ELR (cell line): Measurements from ENCODE around the gene CUL4A.
"Not testable (repeated sequence)": the region's sequence is repeated elsewhere in the genome, so short reads cannot be mapped to it uniquely, and the experiment has no call there.

Experiments used
- DNase-seq: peaks from one replicate; pipeline ENCODE4 v3.0.0-alpha.2; 2015; ENCODE audit warnings: low read depth

Gene CUL4A

DNA sequence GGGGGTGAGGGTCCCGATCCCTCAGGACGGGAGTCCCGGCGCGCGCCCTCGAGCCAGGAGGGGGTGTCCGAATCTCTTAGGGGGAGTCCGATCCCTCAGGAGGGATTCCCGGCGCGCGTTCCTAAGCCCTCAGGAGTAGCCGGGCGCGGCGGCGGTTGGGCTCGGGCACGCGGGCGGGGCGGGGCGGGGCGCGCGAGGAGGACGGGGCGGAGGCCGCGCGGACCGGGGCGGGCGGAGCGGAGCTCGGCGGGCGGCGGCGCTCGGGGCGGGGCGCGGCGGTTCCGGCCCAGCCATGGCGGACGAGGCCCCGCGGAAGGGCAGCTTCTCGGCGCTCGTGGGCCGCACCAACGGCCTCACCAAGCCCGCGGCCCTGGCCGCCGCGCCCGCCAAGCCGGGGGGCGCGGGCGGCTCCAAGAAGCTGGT, at the start of gene CUL4A:
Gene CUL4A, plus strand, starts transcription at position 278 of the 423 bp plus-strand sequence. Its CDS starts 15 bp downstream, at position 293.
- DNase-seq = peak; percentile 87

DNA sequence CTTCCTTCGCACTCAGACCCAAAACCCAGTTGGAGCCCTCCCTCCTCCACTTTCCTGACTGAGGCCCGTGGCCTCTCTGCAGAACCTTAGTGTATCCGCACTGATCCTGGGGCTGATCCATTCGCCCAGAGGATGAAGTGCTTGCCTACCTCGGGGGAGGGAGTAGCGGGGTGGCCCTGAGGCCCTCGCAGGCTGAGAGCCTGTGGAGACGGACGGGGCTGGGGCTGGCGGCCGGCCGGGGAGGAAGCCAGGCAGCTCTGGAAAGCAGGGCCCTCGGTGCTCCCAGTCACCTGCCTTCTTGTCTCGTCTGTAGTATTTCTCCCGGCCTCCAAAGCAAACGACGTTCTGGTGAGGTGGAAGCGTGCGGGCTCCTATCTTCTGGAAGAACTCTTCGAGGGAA, 49.7 kb upstream of the CUL4A start:
- DNase-seq = no peak

DNA sequence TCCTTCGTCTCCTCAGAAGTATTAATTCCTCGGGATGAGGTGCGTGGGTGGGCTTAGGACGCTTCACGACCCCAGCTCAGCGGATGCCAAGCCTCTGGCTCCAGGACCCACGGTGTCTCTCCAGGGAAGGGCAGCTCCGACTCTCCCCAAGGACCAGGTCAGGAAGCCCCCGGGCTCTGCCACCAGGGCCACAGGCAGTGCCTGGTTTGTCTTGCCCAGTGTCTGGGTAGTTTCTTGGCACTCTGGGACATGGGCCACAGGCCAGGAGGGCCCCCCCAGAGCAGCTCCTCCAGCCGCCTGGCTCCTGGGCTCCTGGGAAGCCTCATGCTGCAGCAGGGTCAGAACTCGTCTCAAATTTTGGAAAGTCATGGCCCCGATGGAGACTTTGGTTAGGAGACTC, 48.4 kb upstream of the CUL4A start:
- DNase-seq = no peak

DNA sequence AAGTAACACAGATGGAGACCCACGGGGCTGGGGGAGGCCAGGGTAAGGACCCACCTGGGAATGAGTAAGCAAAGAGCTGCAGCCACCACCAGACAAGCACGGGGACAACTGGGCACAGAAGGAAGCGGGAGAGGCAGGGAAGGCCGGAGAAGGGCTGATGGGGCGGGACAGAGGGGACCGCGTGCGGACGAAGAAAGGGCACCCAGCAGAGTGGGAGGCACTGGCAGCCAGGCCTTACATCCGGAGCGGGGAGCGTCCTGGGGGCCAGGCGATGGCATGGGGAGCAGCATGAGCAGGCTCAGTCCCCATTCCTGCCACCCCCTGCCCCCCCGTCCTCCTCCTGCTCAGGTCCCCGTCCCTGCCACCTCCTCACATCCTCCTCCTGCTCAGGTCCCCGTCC, 48.0 kb upstream of the CUL4A start:
- no peak for DNase-seq

DNA sequence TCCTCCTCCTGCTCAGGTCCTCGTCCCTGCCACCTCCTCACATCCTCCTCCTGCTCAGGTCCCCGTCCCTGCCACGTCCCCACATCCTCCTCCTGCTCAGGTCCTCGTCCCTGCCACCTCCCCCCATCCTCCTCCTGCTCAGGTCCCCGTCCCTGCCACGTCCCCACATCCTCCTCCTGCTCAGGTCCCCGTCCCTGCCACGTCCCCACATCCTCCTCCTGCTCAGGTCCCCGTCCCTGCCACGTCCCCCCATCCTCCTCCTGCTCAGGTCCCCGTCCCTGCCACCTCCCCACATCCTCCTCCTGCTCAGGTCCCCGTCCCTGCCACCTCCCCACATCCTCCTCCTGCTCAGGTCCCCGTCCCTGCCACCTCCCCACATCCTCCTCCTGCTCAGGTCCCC, 47.4 kb upstream of the CUL4A start:
- DNase-seq = not testable (repeated sequence)

DNA sequence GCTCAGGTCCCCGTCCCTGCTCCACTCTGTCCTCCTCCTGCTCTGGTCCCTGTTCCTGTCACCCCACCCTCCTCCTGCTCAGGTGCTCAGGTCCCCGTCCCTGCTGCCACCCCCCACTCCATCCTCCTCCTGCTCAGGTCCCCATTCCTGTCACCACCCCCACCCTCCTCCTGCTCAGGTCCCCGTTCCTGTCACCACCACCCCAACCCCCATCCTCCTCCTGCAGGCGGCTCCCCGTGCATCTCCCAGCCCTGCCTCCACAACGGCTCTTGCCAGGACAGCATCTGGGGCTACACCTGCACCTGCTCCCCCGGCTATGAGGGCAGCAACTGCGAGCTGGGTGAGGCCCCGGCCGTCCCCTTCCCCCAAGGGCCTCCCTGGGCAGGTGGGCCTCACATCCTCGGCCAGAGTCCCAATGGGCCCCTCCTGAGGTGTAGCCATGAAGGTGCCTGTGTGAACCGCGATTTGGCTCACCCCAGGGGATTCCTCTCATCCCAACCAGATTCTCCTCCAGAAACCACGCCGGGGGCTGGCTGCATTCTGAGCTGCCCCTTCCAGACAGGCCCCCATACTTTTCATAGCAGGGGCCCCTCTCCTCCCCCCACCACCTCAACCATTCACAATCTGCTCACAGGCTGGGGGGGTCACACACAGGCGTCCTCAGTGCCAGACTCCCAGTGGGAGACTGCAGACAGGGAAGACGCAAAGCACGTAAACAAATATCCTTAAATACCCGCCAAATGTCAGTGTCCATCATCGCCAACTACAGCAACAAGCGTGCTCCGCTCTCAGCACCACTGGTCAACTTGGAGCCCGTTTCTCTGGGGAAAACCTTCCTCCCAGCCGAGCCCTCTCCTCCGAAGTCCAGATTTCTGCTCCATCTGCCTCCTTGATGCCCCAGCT, 46.4 kb upstream of the CUL4A start:
- no peak for DNase-seq

DNA sequence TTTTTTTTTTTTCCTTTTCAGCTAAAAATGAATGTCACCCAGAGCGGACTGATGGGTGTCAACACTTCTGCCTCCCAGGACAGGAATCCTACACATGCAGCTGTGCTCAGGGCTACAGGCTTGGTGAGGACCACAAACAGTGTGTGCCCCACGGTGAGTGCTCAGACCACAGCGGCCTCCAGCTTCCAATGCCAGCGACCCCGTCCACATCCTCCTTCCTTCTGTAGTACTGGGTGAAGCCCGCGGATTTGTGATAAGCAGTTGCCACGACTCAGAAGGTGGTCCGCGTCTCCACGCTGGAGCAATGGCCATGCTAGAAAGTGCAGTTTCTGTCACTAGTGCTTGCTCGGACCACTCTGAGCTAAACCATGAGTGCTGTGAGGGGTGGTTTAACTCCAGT, 44.9 kb upstream of the CUL4A start:
- DNase-seq = no peak

DNA sequence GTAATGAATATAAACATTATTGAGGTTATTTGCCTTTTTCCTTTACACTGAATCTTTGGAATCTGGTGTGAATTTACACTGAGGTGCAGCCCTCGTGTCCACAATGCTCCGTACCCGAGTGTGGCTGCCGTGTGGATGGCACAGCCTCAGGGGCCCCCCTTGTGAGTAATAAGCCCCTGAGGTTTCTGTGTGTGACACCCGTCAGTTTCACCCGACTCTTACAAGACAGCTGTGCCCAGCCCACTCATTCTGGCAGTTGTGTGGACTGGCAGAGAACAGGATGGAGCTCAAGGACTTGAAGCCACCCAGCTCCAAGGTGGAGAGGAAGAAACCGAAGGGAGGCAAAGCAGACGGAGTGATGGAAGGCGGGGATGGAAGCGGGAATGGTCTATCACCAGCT, 43.1 kb upstream of the CUL4A start:
- no peak for DNase-seq

DNA sequence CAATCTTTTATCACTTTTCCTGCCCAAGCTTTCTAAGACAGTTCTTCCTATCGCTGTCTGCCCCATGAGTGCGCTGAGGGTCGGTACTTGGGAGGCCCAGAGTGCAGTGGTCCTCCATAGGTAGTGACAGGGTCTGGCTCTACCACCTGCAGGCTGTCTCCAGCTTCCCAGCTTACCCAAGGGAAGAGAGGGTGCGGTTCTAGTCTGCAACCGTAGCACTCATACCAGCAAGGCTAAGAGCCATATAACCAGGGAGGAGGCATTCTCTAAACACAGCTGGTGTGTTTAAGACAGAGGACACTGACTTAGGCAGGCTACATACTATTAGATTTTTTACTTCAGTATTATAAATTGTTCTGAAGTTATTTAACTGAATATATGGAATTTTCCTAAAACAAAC, 42.7 kb upstream of the CUL4A start:
- DNase-seq = no peak

DNA sequence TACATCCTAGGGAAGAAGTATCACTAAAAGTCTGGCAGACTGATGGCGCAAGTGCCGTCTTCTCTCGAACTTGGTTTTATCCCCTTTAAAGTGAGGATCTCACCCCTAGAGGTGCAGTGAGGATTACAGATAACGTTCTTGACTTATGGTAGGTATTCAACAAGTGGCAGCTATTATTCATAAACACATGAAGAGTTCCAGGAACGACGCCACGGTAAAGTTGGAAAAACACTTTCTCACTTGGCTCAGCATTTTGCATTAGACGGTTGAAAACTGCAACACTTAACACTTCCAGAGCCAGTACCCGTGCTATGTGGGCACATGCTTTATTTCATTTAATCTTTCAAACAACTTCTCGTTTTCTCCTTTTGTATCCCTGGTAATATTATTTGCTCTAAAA, 42.3 kb upstream of the CUL4A start:
- DNase-seq = no peak

DNA sequence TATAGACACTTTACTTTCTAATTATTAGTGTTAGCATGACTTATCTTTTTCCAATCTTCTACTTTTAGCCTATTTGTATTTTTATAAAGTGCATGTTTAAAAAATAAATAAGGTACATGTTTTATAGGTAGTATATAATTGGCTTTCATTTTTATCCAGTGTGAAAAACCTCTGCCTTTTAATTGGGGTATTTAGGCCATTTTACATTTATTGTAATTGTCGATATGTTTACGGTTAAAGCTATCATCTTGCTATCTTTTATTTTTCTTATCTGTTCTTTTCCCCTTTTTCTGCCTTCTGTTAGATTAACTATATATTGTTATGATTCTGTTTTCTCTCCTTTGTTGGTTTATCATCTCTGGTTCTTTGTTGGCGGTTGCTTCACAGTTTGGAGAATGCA, 41.8 kb upstream of the CUL4A start:
- DNase-seq = no peak

DNA sequence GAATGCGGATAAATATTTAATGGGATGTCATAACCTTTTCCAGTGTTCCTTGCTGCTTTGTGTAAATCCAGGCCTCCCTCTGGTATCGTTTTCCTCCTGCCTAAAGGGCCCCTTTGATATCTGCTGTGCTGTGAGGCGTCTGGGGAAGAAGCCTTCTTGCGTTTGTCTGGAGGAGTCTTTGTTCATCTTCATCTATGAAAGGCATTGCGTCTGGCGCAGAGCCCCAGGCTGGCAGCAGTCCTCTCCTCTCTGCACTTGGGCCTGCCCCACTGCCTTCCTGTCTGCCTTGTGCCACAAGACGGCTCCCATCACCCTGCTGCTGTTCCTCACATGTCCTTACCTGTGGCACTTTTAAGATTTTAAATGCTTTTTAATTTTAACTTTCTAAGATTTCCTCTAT, 41.2 kb upstream of the CUL4A start:
- no peak for DNase-seq

DNA sequence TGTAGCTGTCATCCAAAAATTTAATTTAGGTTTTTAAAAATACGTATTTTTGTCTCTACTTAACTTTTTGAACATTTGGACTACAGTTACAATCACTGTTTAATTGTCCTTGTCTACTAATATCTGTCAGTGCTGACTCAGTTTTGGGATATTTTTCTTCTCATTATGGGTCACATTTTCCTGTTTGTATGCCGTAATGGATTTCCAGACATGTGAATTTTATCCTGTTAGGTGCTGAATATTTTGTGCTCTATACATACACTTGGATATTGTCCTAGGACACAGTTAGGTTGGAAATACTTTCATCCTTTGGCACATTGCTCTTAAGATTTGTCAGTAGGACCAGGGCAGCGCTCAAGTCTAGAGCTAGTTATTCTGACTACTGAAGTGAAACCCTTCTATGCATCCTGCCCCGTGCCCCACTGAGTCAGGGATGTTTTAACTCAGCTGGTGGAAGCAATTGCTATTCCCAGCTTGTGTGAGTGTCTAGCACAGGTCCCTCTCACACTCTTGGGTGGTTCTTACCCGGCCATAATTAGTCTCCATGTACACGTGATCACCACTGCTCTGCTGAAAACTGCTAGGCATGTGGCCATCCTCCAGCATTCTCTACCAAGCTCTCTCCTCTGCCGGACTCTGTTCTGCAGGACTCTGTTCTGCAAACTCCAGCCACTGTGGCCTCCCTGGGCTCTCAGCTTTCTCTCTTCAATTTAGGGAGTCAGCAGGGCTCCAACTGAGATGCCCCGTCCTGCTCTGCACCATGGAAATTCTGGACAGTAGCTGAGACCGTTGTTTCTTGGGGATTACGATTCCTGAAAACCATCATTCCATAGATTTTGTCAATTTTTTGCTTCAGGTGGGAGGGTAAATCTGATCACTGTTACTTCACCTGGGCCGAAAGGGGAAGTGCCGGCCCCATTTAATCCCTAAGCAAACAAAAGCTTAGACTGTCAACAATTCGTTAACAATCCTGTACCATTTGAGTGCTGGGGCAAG, 39.8 kb upstream of the CUL4A start:
- no peak for DNase-seq

DNA sequence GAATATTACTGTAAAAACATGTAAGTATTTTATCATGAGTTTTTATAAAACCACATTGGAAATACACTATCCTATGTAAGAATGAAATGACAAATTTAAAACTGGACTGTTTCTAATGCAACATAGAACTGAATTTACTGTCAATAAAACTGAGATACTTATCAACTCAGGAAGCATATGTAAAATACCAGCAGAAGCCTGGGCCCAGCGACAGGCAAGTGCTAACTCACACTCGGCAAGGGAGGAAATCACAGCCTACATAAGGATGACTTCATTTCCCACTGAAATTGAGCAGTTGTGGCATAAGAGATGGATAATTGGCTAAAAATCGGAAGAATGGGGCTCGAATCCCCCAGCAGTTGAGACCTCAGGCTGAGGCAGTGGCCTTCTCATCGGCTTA, 38.9 kb upstream of the CUL4A start:
- DNase-seq = no peak

DNA sequence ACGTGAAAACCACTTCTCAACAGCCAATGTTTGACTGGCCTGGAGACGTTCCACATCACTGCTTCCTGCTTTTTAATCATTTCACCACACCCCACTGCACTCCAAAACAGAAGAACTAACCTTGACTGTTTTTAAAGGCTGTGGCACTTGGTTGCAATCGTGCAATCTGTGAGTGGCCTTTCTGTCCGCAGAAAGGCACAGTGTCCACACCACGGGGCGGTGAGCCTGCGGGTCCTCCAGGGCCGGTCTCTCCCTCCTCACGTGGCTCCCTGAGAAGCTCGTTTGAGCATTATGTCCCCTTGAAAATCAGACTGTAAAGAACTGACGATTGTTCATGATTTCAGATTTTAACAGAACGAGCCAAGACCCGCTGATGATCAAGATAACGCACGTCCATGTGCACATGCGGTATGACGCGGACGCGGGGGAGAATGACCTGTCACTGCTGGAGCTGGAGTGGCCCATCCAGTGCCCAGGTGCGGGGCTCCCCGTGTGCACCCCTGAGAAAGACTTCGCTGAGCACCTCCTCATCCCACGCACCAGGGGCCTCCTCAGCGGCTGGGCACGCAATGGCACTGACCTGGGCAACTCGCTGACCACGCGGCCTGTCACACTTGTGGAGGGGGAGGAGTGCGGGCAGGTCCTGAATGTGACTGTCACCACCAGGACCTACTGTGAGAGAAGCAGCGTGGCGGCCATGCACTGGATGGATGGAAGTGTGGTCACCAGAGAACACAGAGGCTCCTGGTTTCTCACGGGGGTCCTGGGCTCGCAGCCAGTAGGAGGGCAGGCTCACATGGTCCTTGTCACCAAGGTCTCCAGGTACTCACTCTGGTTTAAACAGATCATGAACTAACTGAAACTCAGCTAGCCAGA, 37.9 kb upstream of the CUL4A start:
- DNase-seq = no peak

DNA sequence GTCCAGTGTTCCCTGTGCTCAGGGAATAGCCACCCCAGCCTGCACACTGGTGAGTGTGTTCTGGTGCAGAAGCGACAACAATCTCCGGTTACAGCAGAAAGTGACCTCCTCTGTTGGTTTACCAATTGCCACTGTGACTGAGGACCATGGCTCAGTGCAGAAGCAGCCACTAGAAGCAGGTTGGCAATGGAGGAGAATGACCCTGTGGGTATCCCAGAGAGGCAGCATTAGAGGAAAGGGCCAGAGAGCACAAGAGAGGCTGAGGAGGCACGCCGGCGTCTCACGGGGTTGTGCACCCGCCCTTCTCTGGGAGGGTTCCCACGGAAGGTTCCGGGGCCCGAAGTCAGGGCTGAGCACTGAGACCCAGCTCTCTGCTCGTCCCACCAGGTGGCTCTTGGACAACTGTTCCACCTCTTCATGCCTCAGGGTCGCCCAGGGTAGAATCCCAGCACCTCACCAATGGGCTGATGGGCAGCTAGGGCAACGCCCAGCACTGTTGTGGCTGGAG, 36.9 kb upstream of the CUL4A start:
- DNase-seq = no peak

DNA sequence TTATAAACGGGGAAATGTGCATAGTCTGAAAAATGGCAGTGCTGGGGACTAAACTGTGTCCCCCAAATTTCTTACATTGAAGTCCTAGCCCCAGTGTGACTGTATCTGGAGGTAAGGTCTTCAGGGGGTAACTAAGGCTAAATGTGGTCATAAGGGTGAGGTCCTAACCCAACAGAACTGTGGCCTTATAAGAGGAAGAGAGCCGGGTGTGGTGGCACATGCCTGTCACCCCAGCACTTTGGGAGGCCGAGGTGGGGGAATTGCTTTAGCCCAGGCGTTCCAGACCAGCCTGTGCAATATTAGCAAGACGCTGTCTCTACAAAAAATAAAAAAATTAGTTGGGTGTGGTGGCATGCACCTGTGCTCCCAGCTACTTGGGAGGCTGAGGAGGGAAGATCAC, 33.1 kb upstream of the CUL4A start:
- DNase-seq = no peak

DNA sequence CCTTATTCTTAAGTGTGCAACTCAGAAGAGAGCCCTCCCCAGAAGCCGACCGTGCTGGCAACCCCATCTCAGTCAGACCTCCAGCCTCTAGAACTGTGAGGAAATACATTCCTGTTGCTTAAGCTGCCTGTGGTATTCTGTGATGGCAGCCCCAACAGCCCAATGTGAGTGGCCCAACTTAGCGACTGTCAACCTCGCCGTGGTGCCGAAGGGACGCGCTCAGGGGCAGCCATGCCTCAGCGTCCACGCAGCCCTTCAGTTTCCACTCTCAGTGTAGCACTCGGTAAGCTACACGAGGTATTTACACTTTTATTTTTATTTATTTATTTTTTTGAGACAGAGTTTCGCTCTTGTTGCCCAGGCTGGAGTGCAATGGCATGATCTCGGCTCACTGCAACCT, 32.6 kb upstream of the CUL4A start:
- no peak for DNase-seq

DNA sequence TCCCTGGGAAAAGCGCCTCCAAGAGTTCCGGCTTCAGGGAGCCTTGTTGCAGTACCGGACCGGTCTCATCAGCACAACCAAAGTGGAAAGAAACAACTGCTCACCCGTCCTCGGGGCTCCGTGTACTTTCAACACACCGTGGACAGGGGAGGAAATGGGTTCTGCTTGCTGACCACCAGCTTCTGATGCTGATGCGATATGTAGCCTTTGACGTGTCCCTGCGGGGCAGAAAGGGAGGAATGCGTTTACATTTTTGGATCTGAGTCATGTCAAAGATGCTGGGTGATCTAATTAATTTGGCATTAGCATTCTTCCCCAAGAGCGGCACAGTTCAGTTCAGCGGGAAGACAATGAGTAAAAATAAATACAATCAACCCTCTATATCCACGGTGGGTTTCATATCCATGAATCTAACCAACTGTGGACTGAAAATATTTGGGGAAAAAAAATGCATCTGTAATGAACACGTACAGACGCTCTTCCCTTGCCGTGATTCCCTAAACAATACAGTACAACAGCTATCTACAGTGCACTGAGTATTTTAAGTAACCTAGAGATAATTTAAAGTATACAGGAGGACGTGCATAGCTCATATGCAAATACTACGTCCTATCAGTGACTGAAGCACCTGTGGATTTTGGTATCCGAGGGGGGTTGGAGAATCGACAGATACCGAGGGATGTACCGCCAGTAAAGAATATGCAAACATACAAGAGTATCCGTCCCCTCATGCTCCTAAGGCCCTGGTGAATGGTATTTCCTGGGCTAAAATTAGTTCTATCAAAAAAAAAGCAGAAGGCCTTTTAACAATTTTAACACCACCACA, 31.1 kb upstream of the CUL4A start:
- peak; percentile 99 for DNase-seq

DNA sequence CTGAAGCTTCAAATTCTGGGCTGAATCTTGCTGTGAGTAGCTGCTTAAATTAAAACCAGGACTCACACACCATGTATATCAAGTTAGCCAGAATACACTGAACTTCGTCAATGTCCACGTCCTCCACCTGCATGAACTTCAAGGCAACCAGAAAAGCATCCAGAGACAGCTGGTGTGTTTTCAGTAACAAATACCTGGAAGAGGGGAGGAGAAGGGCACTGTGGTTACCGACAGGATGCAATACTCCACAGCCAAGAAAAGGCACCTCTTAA, 30.6 kb upstream of the CUL4A start:
- peak; percentile 34 for DNase-seq
